K562 (cell line): Measurements from ENCODE around the gene IRF3. TPM values are rescaled to one million over a fixed set of nuclear protein-coding genes. Genes with fewer than 3 reads are reported as not detected.
A peak's percentile ranks its signal among the peaks of the same experiment; 100 is the strongest.

Experiments
- ATF1 ChIP-seq, 2 experiments: fragments of 450-650 bp in 1 of 2; IDR thresholded peaks; 2 replicates each; pipeline ENCODE4 v1.6.1; 2016; ENCODE audit warnings: missing compliant biosample characterization in 1 of 2, missing genetic modification characterization in 1 of 2
- CBX5 ChIP-seq: IDR thresholded peaks from 2 replicates; pipeline ENCODE4 v1.6.1; 2014; ENCODE audit warnings: low read depth, borderline replicate concordance
- DNMT1 ChIP-seq: fragments of 450-650 bp; IDR thresholded peaks from 2 replicates; pipeline ENCODE4 v1.6.1; 2016; ENCODE audit warnings: antibody characterized with exemption, mild to moderate bottlenecking
- FOXP1 ChIP-seq: sonication (generic); formaldehyde crosslinking; IDR thresholded peaks from 2 replicates; pipeline ENCODE4 v1.8.0; 2022; ENCODE audit warnings: mild to moderate bottlenecking, missing genetic modification reagents
- MAFF ChIP-seq: IDR thresholded peaks from 2 replicates; pipeline ENCODE4 v1.6.1; 2012; ENCODE audit warnings: low read length, improper control_type of control experiment
- MCM5 ChIP-seq: fragments of 450-650 bp; IDR thresholded peaks from 2 replicates; pipeline ENCODE4 v1.6.1; 2016; ENCODE audit warnings: low read depth
- MYC ChIP-seq, 2 experiments: fragments of 250-450 bp in 1 of 2; sonication (Bioruptor Pico) in 1 of 2; IDR thresholded peaks; 2 replicates each; pipeline versions ENCODE4 v1.5.1 to v1.6.1; 2012 to 2021; ENCODE audit warnings: low read depth in 2 of 2, borderline replicate concordance in 1 of 2, improper control_type of control experiment in 1 of 2, low read length in 1 of 2, mild to moderate bottlenecking in 1 of 2, moderate library complexity in 1 of 2
- NCOR1 ChIP-seq: fragments of 450-650 bp; IDR thresholded peaks from 2 replicates; pipeline ENCODE4 v1.6.1; 2016; ENCODE audit warnings: mild to moderate bottlenecking, moderate library complexity
- NFATC3 ChIP-seq: fragments of 450-650 bp; IDR thresholded peaks from 2 replicates; pipeline ENCODE4 v1.6.1; 2017; ENCODE audit warnings: mild to moderate bottlenecking
- NFXL1 ChIP-seq: fragments of 450-650 bp; formaldehyde crosslinking; IDR thresholded peaks from 2 replicates; pipeline ENCODE4 v1.4.0; 2021; ENCODE audit warnings: mild to moderate bottlenecking
- PYGO2 ChIP-seq: fragments of 450-650 bp; IDR thresholded peaks from 2 replicates; pipeline ENCODE4 v1.6.1; 2016; ENCODE audit warnings: mild to moderate bottlenecking, missing genetic modification characterization, moderate library complexity, missing compliant biosample characterization
- RAD51 ChIP-seq: fragments of 450-650 bp; IDR thresholded peaks from 2 replicates; pipeline ENCODE4 v1.7.1; 2016; ENCODE audit warnings: low read depth, mild to moderate bottlenecking, borderline replicate concordance
- RB1 ChIP-seq: fragments of 450-650 bp; IDR thresholded peaks from 2 replicates; pipeline ENCODE4 v1.6.1; 2017; ENCODE audit warnings: low read depth, mild to moderate bottlenecking
- RFX5 ChIP-seq: IDR thresholded peaks from 2 replicates; pipeline ENCODE4 v1.6.1; 2011; ENCODE audit warnings: low read depth, mild to moderate bottlenecking, improper control_type of control experiment, low read length
- SMAD4 ChIP-seq: fragments of 250-450 bp; sonication (Bioruptor Pico); conservative IDR thresholded peaks from 2 replicates; pipeline ENCODE4 v1.8.0; 2021; ENCODE audit warnings: inconsistent platforms, mild to moderate bottlenecking, moderate library complexity
- TOE1 ChIP-seq, 2 experiments: fragments of 450-650 bp in 1 of 2; sonication (generic) in 1 of 2; formaldehyde crosslinking in 1 of 2; IDR thresholded peaks; 2 replicates each; pipeline versions ENCODE4 v1.7.1 to v1.8.0; 2016 to 2022; ENCODE audit warnings: borderline replicate concordance in 2 of 2, mild to moderate bottlenecking in 2 of 2, antibody characterized with exemption in 1 of 2, inconsistent platforms in 1 of 2, low read depth in 1 of 2, missing genetic modification reagents in 1 of 2, moderate library complexity in 1 of 2
- XRCC5 ChIP-seq: fragments of 200-400 bp; formaldehyde crosslinking; IDR thresholded peaks from 2 replicates; pipeline ENCODE4 v1.6.1; 2017; ENCODE audit warnings: low read depth, mild to moderate bottlenecking, low read length
- ZNF184 ChIP-seq: sonication (generic); formaldehyde crosslinking; IDR thresholded peaks from 2 replicates; pipeline ENCODE4 v1.5.0; 2020; ENCODE audit warnings: missing genetic modification reagents
- ZNF3 ChIP-seq: fragments of 250-450 bp; sonication (Bioruptor Pico); IDR thresholded peaks from 2 replicates; pipeline ENCODE4 v1.5.0; 2021; ENCODE audit warnings: mild to moderate bottlenecking, moderate library complexity
- ZNF41 ChIP-seq: fragments of 250-450 bp; sonication (Bioruptor Pico); conservative IDR thresholded peaks from 2 replicates; pipeline ENCODE4 v1.4.0; 2020; ENCODE audit warnings: mild to moderate bottlenecking
- polyA plus RNA-seq, 8 experiments: library from polyadenylated mRNA; depleted of rRNA in 4 of 8; stranded (reverse) in 5 of 8; unstranded in 3 of 8; fragments of >200 nt; fragmentation: Nextera tagmentation in 2 of 8; fragmentation: Illumina TruSeq in 1 of 8; extraction: Ambion mirVana in 2 of 8; extraction: Trizol in 1 of 8; gene quantifications; 2 replicates each; pipeline versions ENCODE4 v1.2.1 to v1.2.3, GENCODE V29; 2011 to 2014; ENCODE audit warnings: inconsistent platforms in 1 of 8, missing spikeins in 1 of 8
- total RNA-seq, 7 experiments: library from RNA; depleted of rRNA in 6 of 7; stranded (reverse); fragments of >200 nt in 6 of 7; fragmentation: Illumina TruSeq in 2 of 7; extraction: Trizol in 2 of 7; gene quantifications; 2 replicates each; pipeline versions ENCODE4 v1.2.1 to v1.2.3, GENCODE V29; 2011 to 2021; ENCODE audit warnings: low replicate concordance in 1 of 7
- TF ChIP-seq, protein P1 (sequence below): fragments of 250-450 bp; sonication (Bioruptor Pico); IDR thresholded peaks from 2 replicates; pipeline ENCODE4 v1.4.0; 2020; ENCODE audit warnings: mild to moderate bottlenecking, moderate library complexity
- TF ChIP-seq, protein P2 (sequence below), 2 experiments: fragments of 150-350 bp in 1 of 2; IDR thresholded peaks; 2 replicates each; pipeline ENCODE4 v1.6.1; 2012 to 2016; ENCODE audit warnings: low read depth in 2 of 2, low read length in 2 of 2, mild to moderate bottlenecking in 1 of 2, moderate library complexity in 1 of 2
- TF ChIP-seq, protein P3 (sequence below): sonication (generic); formaldehyde crosslinking; IDR thresholded peaks from 2 replicates; pipeline ENCODE4 v1.8.0; 2022; ENCODE audit warnings: mild to moderate bottlenecking, missing genetic modification reagents

IRF3 gene
- total and polyA plus RNA-seq, 9 of the 15 experiments (the other 6 are each of a cell fraction or from before 2014, with no cell fraction given), result 7.5 to 145 (median 65.4) TPM

DNA sequence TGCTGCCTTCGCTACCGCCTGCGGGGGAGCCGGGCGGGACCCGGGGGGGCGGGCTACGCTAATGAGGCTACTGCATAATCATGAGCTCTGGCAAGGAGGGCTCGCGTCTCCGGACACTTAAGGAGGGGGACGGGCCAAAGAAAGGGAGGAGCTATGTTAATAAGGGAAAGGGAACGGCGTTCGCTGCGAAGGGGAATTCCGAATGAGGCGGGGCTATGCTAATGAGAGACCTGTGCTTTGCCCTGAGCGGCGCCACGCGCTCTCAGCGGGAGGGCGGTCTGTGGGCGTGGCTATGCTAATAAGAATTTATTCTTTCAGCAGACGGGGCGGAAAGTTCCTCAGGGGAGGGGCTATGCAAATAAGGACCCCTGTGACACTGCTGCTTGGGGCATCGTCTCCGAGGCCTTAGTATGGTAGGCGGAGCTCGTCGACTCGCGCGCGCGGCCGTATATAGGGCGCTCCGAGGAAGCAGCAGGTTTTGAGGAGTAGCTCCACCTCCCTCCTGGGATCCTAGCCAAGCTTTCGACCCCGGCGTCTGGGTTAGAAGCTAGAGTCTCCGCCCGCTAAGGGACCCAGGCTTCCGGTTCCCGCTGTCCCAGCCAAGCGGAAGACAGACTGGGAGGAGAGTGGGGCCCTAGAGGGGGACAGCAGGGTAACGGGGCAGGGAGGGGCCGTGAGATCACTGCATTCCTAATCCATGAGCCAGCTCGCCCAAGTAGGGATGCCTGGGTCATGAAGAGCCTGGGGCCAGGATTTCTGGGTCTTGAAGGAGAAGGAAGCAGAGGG lies 25.4 kb downstream of the IRF3 start, which contains the start of gene RRAS (continued):
- TF ChIP-seq, protein P1, sequence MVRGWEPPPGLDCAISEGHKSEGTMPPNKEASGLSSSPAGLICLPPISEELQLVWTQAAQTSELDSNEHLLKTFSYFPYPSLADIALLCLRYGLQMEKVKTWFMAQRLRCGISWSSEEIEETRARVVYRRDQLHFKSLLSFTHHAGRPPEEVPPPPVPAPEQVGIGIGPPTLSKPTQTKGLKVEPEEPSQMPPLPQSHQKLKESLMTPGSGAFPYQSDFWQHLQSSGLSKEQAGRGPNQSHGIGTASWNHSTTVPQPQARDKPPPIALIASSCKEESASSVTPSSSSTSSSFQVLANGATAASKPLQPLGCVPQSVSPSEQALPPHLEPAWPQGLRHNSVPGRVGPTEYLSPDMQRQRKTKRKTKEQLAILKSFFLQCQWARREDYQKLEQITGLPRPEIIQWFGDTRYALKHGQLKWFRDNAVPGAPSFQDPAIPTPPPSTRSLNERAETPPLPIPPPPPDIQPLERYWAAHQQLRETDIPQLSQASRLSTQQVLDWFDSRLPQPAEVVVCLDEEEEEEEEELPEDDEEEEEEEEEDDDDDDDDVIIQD, result no peak
- no peak for TF ChIP-seq DNMT1
- no peak for TF ChIP-seq ZNF41 (CRISPR knock-in tag)
- peak; percentile 87 for TF ChIP-seq MYC (IDR thresholded peaks at IDR 0.05; ENCODE audit: low read depth, low read length)
- TF ChIP-seq MYC (CRISPR knock-in tag; IDR thresholded peaks at IDR 0.05; ENCODE audit: borderline replicate concordance, low read depth), result no peak
- TF ChIP-seq, protein P2, sequence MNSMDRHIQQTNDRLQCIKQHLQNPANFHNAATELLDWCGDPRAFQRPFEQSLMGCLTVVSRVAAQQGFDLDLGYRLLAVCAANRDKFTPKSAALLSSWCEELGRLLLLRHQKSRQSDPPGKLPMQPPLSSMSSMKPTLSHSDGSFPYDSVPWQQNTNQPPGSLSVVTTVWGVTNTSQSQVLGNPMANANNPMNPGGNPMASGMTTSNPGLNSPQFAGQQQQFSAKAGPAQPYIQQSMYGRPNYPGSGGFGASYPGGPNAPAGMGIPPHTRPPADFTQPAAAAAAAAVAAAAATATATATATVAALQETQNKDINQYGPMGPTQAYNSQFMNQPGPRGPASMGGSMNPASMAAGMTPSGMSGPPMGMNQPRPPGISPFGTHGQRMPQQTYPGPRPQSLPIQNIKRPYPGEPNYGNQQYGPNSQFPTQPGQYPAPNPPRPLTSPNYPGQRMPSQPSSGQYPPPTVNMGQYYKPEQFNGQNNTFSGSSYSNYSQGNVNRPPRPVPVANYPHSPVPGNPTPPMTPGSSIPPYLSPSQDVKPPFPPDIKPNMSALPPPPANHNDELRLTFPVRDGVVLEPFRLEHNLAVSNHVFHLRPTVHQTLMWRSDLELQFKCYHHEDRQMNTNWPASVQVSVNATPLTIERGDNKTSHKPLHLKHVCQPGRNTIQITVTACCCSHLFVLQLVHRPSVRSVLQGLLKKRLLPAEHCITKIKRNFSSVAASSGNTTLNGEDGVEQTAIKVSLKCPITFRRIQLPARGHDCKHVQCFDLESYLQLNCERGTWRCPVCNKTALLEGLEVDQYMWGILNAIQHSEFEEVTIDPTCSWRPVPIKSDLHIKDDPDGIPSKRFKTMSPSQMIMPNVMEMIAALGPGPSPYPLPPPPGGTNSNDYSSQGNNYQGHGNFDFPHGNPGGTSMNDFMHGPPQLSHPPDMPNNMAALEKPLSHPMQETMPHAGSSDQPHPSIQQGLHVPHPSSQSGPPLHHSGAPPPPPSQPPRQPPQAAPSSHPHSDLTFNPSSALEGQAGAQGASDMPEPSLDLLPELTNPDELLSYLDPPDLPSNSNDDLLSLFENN (IDR thresholded peaks at IDR 0.05; ENCODE audit: low read depth in 2 of 2, low read length in 2 of 2), result no peak
- TF ChIP-seq, protein P3, sequence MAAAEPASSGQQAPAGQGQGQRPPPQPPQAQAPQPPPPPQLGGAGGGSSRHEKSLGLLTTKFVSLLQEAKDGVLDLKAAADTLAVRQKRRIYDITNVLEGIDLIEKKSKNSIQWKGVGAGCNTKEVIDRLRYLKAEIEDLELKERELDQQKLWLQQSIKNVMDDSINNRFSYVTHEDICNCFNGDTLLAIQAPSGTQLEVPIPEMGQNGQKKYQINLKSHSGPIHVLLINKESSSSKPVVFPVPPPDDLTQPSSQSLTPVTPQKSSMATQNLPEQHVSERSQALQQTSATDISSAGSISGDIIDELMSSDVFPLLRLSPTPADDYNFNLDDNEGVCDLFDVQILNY (CRISPR knock-in tag), result no peak
- TF ChIP-seq NCOR1, result peak; percentile 63; the same call in 1 of the 2 replicates
- TF ChIP-seq CBX5, result no peak
- TF ChIP-seq RFX5, result no peak
- TF ChIP-seq ATF1 (CRISPR knock-in tag; IDR thresholded peaks at IDR 0.05), result no peak
- peak; percentile 80 for TF ChIP-seq ATF1 (tag; IDR thresholded peaks at IDR 0.05)
- peak; percentile 85; the same call in 1 of the 2 replicates for TF ChIP-seq XRCC5
- no peak for TF ChIP-seq NFATC3
- peak; percentile 70; the same call in 1 of the 2 replicates for TF ChIP-seq RB1
- no peak for TF ChIP-seq NFXL1 (CRISPR knock-in tag)
- TF ChIP-seq ZNF3 (CRISPR knock-in tag), result no peak
- TF ChIP-seq MAFF, result no peak
- no peak for TF ChIP-seq MCM5
- no peak for TF ChIP-seq ZNF184 (CRISPR knock-in tag)
- peak; percentile 63; the same call in 1 of the 2 replicates for TF ChIP-seq TOE1 (IDR thresholded peaks at IDR 0.05; ENCODE audit: borderline replicate concordance)
- TF ChIP-seq TOE1 (CRISPR knock-in tag; IDR thresholded peaks at IDR 0.05; ENCODE audit: borderline replicate concordance, low read depth), result no peak
- TF ChIP-seq RAD51, result no peak; the same call in none of the 2 replicates
- no peak for TF ChIP-seq PYGO2 (tag)
- peak; percentile 83 for TF ChIP-seq SMAD4 (CRISPR knock-in tag)
- TF ChIP-seq FOXP1, result no peak
